ENCODE measurements around the gene SPPL2B. TPM values are rescaled to one million over a fixed set of nuclear protein-coding genes. Genes with fewer than 3 reads are reported as not detected.

Gene SPPL2B
- polyA plus RNA-seq, 3 donors from 2014 or later: 6.9 to 16.4 (median 12.5) TPM

DNA sequence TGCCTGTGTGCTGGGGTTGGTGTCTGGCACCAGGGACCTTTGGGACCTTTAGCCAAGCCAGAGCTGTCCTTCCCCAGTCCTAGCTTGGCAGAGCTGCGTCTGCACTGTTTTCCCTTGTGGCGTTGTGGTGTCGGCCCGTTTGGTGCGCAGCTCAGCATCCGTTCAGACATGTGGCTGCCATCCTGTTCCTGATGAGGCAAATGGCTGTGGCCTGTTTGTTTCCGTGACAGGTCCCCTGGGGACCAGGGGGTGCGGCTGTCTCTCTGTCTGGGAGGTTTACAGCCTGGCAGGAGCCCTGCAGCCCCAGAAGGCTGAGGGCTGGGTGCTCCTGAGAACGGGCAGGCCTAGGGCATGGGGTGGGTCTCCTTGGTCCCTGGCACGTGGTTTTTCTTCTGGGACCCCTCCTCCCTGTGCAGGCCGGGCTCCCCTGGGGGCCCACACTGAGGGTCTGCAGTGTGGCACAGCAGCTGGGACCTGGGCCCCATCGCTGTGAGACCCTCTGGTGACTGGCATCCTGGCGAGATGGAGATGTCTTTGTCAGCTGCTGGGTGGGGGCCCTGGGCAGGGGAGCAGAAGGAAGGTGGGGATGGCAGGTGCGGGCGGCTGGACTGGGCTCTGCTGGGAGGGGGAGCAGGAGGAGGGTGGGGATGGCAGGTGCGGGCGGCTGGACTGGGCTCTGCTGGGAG lies 4.0 kb downstream of the SPPL2B start:
- peaks cover 33 to 39% of the 10 kb centered on the region in 2 donors for H3K4me1 Mint-ChIP-seq
- peaks cover 2 to 14% (median 13%) of the 10 kb centered on the region in 3 donors for H3K27me3 Mint-ChIP-seq (ENCODE audit: low read depth in 3 of 3)
- peak overlapping the region in 3 of 5 donors; percentile 6 to 27 (median 8) for H3K4me3 Mint-ChIP-seq
- peaks cover 0 to 5% (median 0%) of the 10 kb centered on the region in 3 donors for H3K36me3 Mint-ChIP-seq
- peak; percentile 31 to 52 (median 42) for DNase-seq
- H3K27ac Mint-ChIP-seq: peak overlapping the region in 5 of 6 donors; percentile 49 to 68 (median 61)
- no peaks in the 10 kb centered on the region for H3K9me3 Mint-ChIP-seq

DNA sequence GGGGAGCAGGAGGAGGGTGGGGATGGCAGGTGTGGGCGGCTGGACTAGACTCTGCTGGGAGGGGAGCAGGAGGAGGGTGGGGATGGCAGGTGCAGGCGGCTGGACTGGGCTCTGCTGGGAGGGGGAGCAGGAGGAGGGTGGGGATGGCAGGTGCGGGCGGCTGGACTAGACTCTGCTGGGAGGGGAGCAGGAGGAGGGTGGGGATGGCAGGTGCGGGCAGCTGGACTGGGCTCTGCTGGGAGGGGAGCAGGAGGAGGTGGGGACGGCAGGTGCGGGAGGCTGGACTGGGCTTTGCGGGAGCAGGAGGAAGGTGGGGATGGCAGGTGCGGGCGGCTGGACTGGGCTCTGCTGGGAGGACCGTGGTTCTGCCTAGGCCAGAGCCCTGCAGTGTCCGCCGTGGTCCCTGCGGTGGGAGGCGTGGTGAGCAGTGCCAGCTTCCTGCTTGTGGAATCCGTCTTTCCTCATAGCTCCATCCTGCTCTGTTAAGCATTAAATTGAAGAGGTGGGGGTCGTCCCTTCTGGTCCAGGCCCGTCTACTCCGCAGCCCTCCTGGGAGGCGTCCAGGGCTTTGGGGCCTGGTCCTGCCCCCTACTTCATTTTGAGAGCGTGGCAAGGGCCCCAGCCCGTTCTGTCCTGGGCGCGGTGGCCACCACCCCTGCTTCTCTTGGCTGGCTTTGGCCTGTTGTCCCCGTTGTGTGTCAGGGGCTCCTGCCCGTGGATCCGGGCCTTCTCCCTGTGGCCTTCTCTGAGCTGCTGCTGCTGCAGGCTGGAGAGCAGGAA lies 4.7 kb downstream of the SPPL2B start:
- no peak for DNase-seq
- Mint-ChIP-seq H3K4me3 (peak overlapping the region in 1 of 5 donors; percentile 33), H3K4me1 (peaks cover 25 to 35% of the 10 kb centered on the region in 2 donors), H3K27me3 (ENCODE audit: low read depth in 3 of 3) (peaks cover 2 to 10% (median 9%) of the 10 kb centered on the region in 3 donors), H3K36me3 (peaks cover 0 to 5% (median 0%) of the 10 kb centered on the region in 3 donors), H3K27ac (peak overlapping the region in 3 of 6 donors; percentile 35 to 64 (median 37)), H3K9me3 (no peaks in the 10 kb centered on the region)

DNA sequence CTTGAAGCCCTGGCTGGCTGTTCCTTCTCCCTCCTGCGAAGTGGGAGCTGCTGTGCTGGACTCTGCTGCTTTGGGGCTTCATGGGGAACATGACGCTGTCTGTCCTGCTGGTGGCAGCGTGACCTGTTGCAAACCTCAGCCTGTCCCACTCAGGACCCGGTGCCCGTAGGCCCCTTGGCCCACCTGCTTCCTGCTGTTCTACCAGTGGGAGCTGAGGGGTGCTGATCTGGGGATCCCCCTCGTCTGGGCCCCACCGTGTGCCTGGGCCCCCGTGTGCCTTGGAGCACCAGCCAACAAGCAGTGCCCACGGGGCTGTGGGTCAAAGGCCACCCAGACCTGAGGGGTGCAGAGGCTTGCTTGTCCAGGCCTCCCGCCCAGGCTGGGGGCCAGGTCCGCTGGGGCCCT lies 5.3 kb downstream of the SPPL2B start:
- Mint-ChIP-seq H3K9me3 (no peaks in the 10 kb centered on the region), H3K4me3 (peak overlapping the region in 1 of 5 donors; percentile 33), H3K4me1 (peaks cover 22 to 33% of the 10 kb centered on the region in 2 donors), H3K36me3 (peaks cover 0 to 5% (median 0%) of the 10 kb centered on the region in 3 donors), H3K27me3 (ENCODE audit: low read depth in 3 of 3) (peaks cover 2 to 7% (median 6%) of the 10 kb centered on the region in 3 donors), H3K27ac (peak overlapping the region in 3 of 6 donors; percentile 35 to 64 (median 37))
- no peak for DNase-seq

DNA sequence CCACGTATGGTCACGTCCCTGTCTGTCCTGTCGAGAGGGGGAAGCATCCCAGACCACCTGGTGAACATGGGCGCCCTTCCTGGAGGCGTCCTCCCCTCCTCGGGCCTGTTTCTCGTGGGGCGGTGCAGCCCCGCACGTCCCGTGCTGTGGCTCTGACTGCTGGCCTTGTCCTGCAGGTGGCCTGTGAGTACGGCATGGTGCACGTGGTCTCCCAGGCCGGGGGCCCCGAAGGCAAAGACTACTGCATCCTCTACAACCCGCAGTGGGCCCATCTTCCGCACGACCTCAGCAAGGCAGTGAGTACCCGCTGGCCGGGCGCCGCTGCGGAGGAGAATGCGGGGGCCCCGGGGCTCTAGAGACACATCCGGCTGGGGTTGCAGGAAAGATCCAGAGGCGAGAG lies 5.9 kb downstream of the SPPL2B start:
- Mint-ChIP-seq H3K4me1 (peaks cover 16 to 28% of the 10 kb centered on the region in 2 donors), H3K4me3 (no peak overlapping the region), H3K27ac (peak overlapping the region in 1 of 6 donors; percentile 77), H3K36me3 (peaks cover 0 to 5% (median 0%) of the 10 kb centered on the region in 3 donors), H3K9me3 (no peaks in the 10 kb centered on the region), H3K27me3 (ENCODE audit: low read depth in 3 of 3) (peaks cover under 1 to 4% (median 2%) of the 10 kb centered on the region in 3 donors)
- no peak for DNase-seq

DNA sequence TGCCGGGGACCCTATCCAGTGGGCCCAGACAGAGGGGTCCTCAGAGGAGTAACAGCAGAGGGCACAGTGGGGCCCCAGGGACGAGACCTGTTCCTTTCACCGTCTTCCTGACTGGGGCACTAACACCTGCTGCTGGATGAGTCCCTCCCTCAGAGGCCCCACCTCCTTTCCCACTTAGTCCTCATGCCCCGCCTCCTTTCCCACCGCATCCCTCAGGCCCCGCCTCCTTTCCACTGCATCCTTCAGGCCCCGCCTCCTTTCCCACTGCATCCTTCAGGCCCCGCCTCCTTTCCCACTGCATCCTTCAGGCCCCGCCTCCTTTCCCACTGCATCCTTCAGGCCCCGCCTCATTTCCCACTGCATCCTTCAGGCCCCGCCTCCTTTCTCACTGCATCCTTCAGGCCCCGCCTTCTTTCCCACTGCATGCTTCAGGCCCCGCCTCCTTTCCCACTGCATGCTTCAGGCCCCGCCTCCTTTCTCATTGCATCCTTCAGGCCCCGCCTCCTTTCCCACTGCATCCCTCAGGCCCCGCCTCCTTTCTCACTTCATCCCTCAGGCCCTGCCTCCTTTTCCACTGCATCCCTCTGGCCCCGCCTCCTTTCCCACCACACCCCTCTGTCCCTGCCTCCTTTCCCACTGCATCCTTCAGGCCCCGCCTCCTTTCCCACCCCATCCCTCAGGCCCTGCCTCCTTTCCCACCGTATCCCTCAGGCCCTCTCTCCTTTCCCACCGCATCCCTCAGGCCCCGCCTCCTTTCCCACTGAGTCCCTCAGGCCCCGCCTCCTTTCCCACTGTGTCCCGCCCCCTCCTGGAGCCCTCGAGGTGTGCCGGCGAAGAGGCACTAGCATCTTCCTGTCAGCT lies 6.7 kb downstream of the SPPL2B start:
- H3K4me1 Mint-ChIP-seq: peaks cover 11 to 24% of the 10 kb centered on the region in 2 donors
- H3K36me3 Mint-ChIP-seq: peaks cover 0 to 5% (median 0%) of the 10 kb centered on the region in 3 donors
- H3K4me3 Mint-ChIP-seq: no peak overlapping the region
- no peaks in the 10 kb centered on the region for H3K9me3 Mint-ChIP-seq
- H3K27me3 Mint-ChIP-seq (ENCODE audit: low read depth in 3 of 3): peaks cover 0 to 2% (median 0%) of the 10 kb centered on the region in 3 donors
- peak overlapping the region in 4 of 6 donors; percentile 8 to 75 (median 48) for H3K27ac Mint-ChIP-seq
- DNase-seq: peak in 2 of 3 donors; percentile 19 to 24

DNA sequence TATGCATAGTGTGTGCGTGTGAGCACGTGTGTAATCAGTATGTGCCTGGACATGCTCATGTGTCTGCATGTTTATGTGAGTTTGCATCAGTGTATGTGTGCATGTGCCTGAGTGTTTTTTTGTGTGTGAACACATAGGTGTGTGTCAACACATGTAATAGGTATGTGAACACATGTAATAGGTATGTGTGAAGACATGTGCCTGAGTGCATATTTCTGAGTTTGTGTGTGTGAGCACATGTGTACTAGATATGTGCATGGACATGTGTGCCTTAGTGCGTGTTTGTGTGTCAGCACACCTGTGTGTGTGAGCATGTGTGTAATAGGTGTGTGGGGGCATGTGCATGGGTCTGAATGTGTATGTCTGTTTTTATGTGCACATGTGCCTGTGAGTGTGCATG lies 7.4 kb downstream of the SPPL2B start:
- Mint-ChIP-seq H3K27me3 (ENCODE audit: low read depth in 3 of 3) (peaks cover 0 to 2% (median 0%) of the 10 kb centered on the region in 3 donors), H3K27ac (peak overlapping the region in 5 of 6 donors; percentile 8 to 75 (median 32))
- no peak for DNase-seq

DNA sequence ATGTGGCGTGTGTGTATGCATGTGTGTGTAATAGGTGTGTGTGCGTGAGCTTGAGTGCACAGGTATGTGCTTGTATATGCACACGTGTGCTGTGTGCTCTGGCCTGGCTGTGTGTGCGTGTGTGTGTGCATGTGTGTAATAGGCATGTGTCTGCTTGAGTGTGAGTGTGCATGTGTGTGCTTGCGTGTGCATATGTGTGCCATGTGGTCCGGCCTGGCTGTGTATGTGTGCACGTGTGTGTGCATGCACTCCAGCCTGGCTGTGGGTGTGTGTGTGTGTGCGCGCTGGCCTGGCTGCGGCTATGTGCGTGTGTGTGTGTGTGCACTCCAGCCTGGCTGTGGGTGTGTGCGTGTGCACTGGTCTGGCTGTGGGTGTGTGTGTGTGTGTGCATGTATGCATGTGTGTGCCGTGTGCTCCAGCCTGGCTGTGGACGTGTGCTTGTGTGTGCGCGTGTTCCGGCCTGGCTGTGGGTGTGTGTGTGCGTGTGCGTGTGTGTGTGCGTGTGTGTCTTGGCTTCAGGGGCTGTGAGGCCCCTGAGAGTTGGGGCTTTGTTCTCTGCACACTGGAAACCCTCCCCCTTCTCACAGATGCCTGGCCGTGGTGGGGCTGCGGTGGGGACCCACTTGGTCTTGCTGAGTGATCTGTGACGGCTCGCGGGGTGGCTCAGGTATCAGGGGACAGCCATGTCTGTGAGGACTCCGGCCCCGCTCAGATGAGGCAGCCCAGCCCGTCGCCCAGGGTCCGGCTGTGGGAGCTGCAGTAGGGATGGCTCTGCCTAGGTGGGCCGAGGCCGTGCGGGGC lies 8.2 kb downstream of the SPPL2B start:
- Mint-ChIP-seq H3K27ac (peak overlapping the region in 2 of 6 donors; percentile 36 to 64), H3K9me3 (no peaks in the 10 kb centered on the region), H3K4me3 (no peak overlapping the region), H3K36me3 (peaks cover 0 to 5% (median 0%) of the 10 kb centered on the region in 3 donors), H3K4me1 (peaks cover 11 to 17% of the 10 kb centered on the region in 2 donors), H3K27me3 (ENCODE audit: low read depth in 3 of 3) (peaks cover 0 to 2% (median 0%) of the 10 kb centered on the region in 3 donors)
- DNase-seq: no peak

More for the DNA sequence above, 7.4 kb downstream of the SPPL2B start:
- Mint-ChIP-seq H3K36me3 (peaks cover 0 to 5% (median 0%) of the 10 kb centered on the region in 3 donors), H3K4me3 (no peak overlapping the region), H3K4me1 (peaks cover 11 to 20% of the 10 kb centered on the region in 2 donors), H3K9me3 (no peaks in the 10 kb centered on the region)

DNA sequence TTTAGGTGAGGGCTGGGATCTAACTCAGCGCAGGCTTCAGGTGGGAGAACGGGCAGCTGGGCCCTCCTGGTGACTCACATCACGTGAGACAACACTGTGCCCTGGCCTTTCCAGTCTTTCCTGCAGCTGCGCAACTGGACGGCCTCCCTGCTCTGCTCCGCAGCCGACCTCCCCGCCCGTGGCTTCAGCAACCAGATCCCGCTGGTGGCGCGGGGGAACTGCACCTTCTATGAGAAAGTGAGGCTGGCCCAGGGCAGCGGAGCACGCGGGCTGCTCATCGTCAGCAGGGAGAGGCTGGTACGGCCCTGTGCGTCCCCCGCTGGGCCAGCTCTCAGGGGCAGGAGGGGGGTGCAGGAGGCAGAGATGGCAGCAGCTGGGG lies 8.8 kb downstream of the SPPL2B start:
- Mint-ChIP-seq H3K27ac (no peak overlapping the region), H3K4me1 (peaks cover 11 to 12% of the 10 kb centered on the region in 2 donors), H3K9me3 (no peaks in the 10 kb centered on the region), H3K36me3 (peaks cover 0 to 5% (median 0%) of the 10 kb centered on the region in 3 donors), H3K4me3 (no peak overlapping the region), H3K27me3 (ENCODE audit: low read depth in 3 of 3) (peaks cover 0 to 2% (median 0%) of the 10 kb centered on the region in 3 donors)
- no peak for DNase-seq

DNA sequence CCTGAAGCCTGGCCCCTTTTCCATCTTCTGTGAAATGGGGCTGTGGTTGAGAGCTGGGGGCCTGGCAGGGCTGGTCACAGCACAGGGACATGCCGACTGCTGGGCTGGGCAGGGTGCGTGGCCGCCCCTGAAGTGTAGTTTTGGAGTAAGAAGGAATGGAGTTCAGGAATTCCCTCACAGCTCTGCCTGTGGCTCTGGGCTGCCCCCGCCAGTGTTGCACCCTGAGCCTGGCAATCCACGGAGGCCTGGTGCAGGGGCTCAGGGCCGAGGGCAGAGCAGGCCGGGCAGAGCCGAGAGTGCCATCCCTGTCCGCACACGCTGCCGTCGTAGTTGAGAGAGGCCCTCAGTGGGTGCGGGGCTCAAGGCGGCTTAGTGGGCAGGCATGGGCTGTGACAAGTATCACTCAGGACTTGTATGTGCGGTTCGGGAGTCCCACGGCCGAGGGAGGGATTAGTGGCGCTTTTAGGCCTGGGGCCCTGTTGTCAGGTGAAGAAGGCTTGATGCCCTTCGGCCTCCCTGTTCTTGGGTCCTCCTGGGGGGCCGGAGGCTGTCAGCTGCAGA lies 9.7 kb downstream of the SPPL2B start:
- H3K27ac Mint-ChIP-seq: no peak overlapping the region
- peaks cover 0 to 5% (median 0%) of the 10 kb centered on the region in 3 donors for H3K36me3 Mint-ChIP-seq
- H3K4me1 Mint-ChIP-seq: peaks cover 11% of the 10 kb centered on the region in 2 donors
- H3K27me3 Mint-ChIP-seq (ENCODE audit: low read depth in 3 of 3): peaks cover 0 to 2% (median 0%) of the 10 kb centered on the region in 3 donors
- H3K9me3 Mint-ChIP-seq: no peaks in the 10 kb centered on the region
- H3K4me3 Mint-ChIP-seq: no peak overlapping the region
- no peak for DNase-seq

DNA sequence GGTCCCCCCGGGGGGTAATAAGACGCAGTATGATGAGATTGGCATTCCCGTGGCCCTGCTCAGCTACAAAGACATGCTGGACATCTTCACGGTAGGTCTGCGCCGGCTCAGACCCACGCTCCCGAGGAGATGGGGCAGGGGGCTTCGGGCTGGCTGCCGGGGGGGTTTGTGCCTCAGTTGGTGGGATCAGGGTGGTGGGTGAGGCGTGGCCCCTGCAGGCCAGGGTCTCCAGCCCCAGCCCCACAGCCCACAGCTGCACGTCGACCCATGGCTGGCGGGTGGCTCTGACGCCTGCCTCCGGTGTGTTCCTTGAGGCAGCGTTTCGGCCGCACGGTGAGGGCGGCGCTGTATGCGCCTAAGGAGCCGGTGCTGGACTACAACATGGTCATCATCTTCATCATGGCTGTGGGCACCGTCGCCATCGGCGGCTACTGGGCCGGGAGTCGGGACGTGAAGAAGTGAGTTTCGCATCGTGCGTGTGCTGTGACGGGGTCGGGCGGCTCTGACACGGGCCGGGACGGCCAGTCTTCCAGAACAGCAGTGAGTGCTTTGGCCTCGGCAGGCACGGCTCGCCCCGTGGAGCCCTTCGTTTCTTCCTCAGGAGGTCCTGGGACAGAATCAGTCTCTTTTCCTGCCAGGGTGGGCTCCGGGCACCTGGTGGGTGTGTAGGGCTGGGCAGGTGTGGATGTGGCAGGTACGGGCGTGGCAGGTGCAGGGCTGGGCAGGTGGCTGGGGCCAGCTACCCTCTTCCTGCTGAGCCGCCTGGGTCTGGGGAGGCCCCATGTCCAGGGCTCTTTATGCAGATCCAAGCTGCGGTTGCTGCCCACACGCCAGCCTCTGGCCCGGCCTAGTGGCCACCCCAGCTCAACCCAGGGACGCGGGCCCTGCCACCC lies 10.5 kb downstream of the SPPL2B start:
- Mint-ChIP-seq H3K9me3 (no peaks in the 10 kb centered on the region), H3K4me1 (peaks cover 11% of the 10 kb centered on the region in 2 donors), H3K27me3 (ENCODE audit: low read depth in 3 of 3) (peaks cover 0 to 2% (median 0%) of the 10 kb centered on the region in 3 donors), H3K36me3 (peaks cover 0 to 5% (median 0%) of the 10 kb centered on the region in 3 donors), H3K4me3 (no peak overlapping the region), H3K27ac (no peak overlapping the region)
- DNase-seq: no peak

DNA sequence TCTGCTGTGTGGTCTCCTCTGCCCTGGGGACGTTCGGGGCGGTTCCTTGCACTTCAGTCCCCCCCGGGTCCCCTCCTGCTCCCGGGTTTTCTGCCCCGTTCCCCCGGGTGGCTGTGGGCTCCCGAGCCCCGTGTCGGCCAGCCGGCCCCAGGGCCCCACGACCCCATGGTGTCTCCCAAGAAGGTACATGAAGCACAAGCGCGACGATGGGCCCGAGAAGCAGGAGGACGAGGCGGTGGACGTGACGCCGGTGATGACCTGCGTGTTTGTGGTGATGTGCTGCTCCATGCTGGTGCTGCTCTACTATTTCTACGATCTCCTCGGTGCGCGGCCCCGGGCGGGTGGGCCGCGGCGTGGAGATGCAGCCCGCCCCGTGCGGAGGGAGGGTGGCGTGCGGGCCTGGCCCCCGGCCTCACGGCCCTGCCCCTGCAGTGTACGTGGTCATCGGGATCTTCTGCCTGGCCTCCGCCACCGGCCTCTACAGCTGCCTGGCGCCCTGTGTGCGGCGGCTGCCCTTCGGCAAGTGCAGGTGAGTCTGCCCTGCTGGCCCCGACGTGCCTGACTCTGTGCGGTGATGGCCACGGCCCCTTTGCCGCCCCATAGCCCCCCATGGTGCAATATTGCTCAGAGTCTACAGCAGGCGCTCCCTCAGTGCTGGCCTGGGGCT lies 11.3 kb downstream of the SPPL2B start:
- peaks cover 0 to 5% (median 0%) of the 10 kb centered on the region in 3 donors for H3K36me3 Mint-ChIP-seq
- H3K27ac Mint-ChIP-seq: no peak overlapping the region
- peaks cover 0 to 2% (median 0%) of the 10 kb centered on the region in 3 donors for H3K27me3 Mint-ChIP-seq (ENCODE audit: low read depth in 3 of 3)
- H3K4me1 Mint-ChIP-seq: peaks cover 11% of the 10 kb centered on the region in 2 donors
- H3K9me3 Mint-ChIP-seq: no peaks in the 10 kb centered on the region
- no peak for DNase-seq
- no peak overlapping the region for H3K4me3 Mint-ChIP-seq
